H1 (cell line): ENCODE measurements around the gene MAGI1. TPM values are rescaled to one million over a fixed set of nuclear protein-coding genes. Genes with fewer than 3 reads are reported as not detected.

Experiments used
- CTCF ChIA-PET: fragments of 300-600 bp; sonication (Branson Sonifier 250); formaldehyde crosslinking; loops from one replicate; lab custom pipeline; 2021; ENCODE audit not compliant: partially characterized antibody; lab: Charles Lee
- POLR2A ChIA-PET: fragments of 300-600 bp; sonication (Branson Sonifier 250); formaldehyde crosslinking; loops from one replicate; lab custom pipeline; 2021; ENCODE audit warnings: inconsistent platforms; ENCODE audit not compliant: partially characterized antibody; lab: Charles Lee
- DNase-seq, 2 experiments: peaks; one replicate each; pipeline versions ENCODE4 v3.0.0 to v3.0.0-alpha.2; 2010 to 2022; ENCODE audit warnings: low spot score in 2 of 2, low read depth in 1 of 2, mixed read lengths in 1 of 2
- FAIRE-seq: peaks from 2 replicates; lab custom pipeline; 2011; peaks lifted over from hg19 to GRCh38; lab: Jason Lieb, UNC
- H2AFZ ChIP-seq: 2 replicates; pipeline ENCODE4 v1.8.1; 2012; ENCODE audit warnings: low read length, inconsistent platforms
- H2AK5ac ChIP-seq: 2 replicates; pipeline ENCODE4 v1.6.1; 2013; ENCODE audit warnings: low read depth, low read length
- H2BK120ac ChIP-seq: replicated peaks from 2 replicates; pipeline ENCODE3; 2013; ENCODE audit warnings: low read depth, low read length, inconsistent platforms
- H2BK12ac ChIP-seq: 2 replicates; pipeline ENCODE4 v1.6.1; 2013; ENCODE audit warnings: low read depth, low read length
- H2BK15ac ChIP-seq: 2 replicates; pipeline ENCODE4 v1.6.1; 2013; ENCODE audit warnings: low read length
- H2BK20ac ChIP-seq: 2 replicates; pipeline ENCODE4 v1.6.1; 2013; ENCODE audit warnings: low read length
- H2BK5ac ChIP-seq: 2 replicates; pipeline ENCODE4 v1.6.1; 2013; ENCODE audit warnings: low read depth, low read length
- H3K14ac ChIP-seq: 2 replicates; pipeline ENCODE4 v1.6.1; 2013; ENCODE audit warnings: inconsistent platforms; ENCODE audit not compliant: insufficient read length
- H3K18ac ChIP-seq: 2 replicates; pipeline ENCODE4 v1.6.1; 2013; ENCODE audit warnings: low read length; ENCODE audit errors: extremely low read depth
- H3K23ac ChIP-seq: 2 replicates; pipeline ENCODE4 v1.6.1; 2013; ENCODE audit warnings: inconsistent platforms; ENCODE audit not compliant: insufficient read length
- H3K23me2 ChIP-seq: 2 replicates; pipeline ENCODE4 v1.6.1; 2013; ENCODE audit warnings: low read depth, low read length
- H3K27ac ChIP-seq: 2 replicates; pipeline ENCODE4 v1.6.1; 2011; ENCODE audit warnings: low read depth, low read length, inconsistent platforms
- H3K27me3 ChIP-seq, 4 experiments: replicated peaks in 1 of 4; 1 replicate in 1 of 4; 2 replicates in 3 of 4; pipeline versions ENCODE4 v1.6.1 to v1.8.1; 2011 to 2013; ENCODE audit warnings: low read length in 3 of 4, mild to moderate bottlenecking in 3 of 4, inconsistent platforms in 2 of 4, mixed read lengths in 2 of 4, moderate library complexity in 1 of 4; ENCODE audit not compliant: control insufficient read depth in 3 of 4, insufficient read depth in 3 of 4; ENCODE audit errors: extremely low read depth in 1 of 4
- H3K36me3 ChIP-seq, 4 experiments: 2 replicates each; pipeline versions ENCODE4 v1.6.1 to v1.8.1; 2011 to 2013; ENCODE audit warnings: mild to moderate bottlenecking in 4 of 4, low read length in 3 of 4, moderate library complexity in 2 of 4, control low read depth in 1 of 4, inconsistent platforms in 1 of 4; ENCODE audit not compliant: insufficient read depth in 4 of 4, control insufficient read depth in 2 of 4
- H3K4ac ChIP-seq: replicated peaks from 2 replicates; pipeline ENCODE3; 2013; ENCODE audit warnings: low read length, low read depth, mixed read lengths, inconsistent platforms; ENCODE audit not compliant: insufficient read length
- H3K4me1 ChIP-seq, 4 experiments: replicated peaks in 1 of 4; 1 replicate in 1 of 4; 2 replicates in 3 of 4; pipeline versions ENCODE4 v1.6.1 to v1.8.1; 2011 to 2013; ENCODE audit warnings: low read length in 3 of 4, inconsistent platforms in 2 of 4, mixed read lengths in 1 of 4; ENCODE audit not compliant: insufficient read depth in 4 of 4, control insufficient read depth in 3 of 4
- H3K4me2 ChIP-seq, 2 experiments: 2 replicates each; pipeline versions ENCODE4 v1.6.1 to v1.8.1; 2011 to 2013; ENCODE audit warnings: low read depth in 2 of 2, low read length in 2 of 2, control low read depth in 1 of 2, inconsistent platforms in 1 of 2, mild to moderate bottlenecking in 1 of 2; ENCODE audit not compliant: insufficient read depth in 1 of 2
- H3K4me3 ChIP-seq, 4 experiments: fragments of 200-600, 300-600 bp in 1 of 4; sonication (generic), shearing (Covaris generic), sonication (Bioruptor Twin) in 1 of 4; 2 replicates each; pipeline versions ENCODE4 v1.5.1 to v1.8.1; 2011 to 2016; ENCODE audit warnings: low read length in 4 of 4, low read depth in 3 of 4, control low read depth in 2 of 4, inconsistent platforms in 2 of 4, mild to moderate bottlenecking in 2 of 4, mixed read lengths in 1 of 4, moderate library complexity in 1 of 4; ENCODE audit not compliant: insufficient read depth in 2 of 4; ENCODE audit errors: extremely low read depth in 1 of 4
- H3K56ac ChIP-seq: replicated peaks from 2 replicates; pipeline ENCODE3; 2013; ENCODE audit warnings: low read depth, mild to moderate bottlenecking, mixed read lengths, low read length, inconsistent platforms; ENCODE audit not compliant: insufficient read length
- H3K79me1 ChIP-seq: 2 replicates; pipeline ENCODE4 v1.6.1; 2013; ENCODE audit warnings: low read depth, low read length, control low read depth
- H3K79me2 ChIP-seq, 2 experiments: 2 replicates each; pipeline versions ENCODE4 v1.6.1 to v1.8.1; 2012 to 2013; ENCODE audit warnings: low read length in 2 of 2, mild to moderate bottlenecking in 2 of 2, inconsistent platforms in 1 of 2; ENCODE audit not compliant: insufficient read depth in 2 of 2, control insufficient read depth in 1 of 2
- H3K9ac ChIP-seq, 4 experiments: replicated peaks in 1 of 4; 1 replicate in 1 of 4; 2 replicates in 3 of 4; pipeline versions ENCODE4 v1.6.1 to v1.8.1; 2011 to 2013; ENCODE audit warnings: low read depth in 3 of 4, low read length in 3 of 4, control low read depth in 2 of 4, mild to moderate bottlenecking in 2 of 4, moderate library complexity in 2 of 4, inconsistent platforms in 1 of 4; ENCODE audit errors: extremely low read depth in 1 of 4
- H3K9me3 ChIP-seq, 2 experiments: 2 replicates each; pipeline versions ENCODE4 v1.6.1 to v1.8.1; 2012 to 2013; ENCODE audit warnings: mild to moderate bottlenecking in 2 of 2, moderate library complexity in 2 of 2, control low read depth in 1 of 2, inconsistent platforms in 1 of 2, low read depth in 1 of 2, low read length in 1 of 2, mixed read lengths in 1 of 2; ENCODE audit not compliant: insufficient read depth in 2 of 2
- H4K20me1 ChIP-seq, 2 experiments: replicated peaks in 1 of 2; 2 replicates each; pipeline versions ENCODE3 to v1.8.1; 2011 to 2013; ENCODE audit warnings: inconsistent platforms in 2 of 2, low read length in 2 of 2, mild to moderate bottlenecking in 1 of 2; ENCODE audit not compliant: insufficient read depth in 2 of 2, control insufficient read depth in 1 of 2
- H4K5ac ChIP-seq: 2 replicates; pipeline ENCODE4 v1.6.1; 2013; ENCODE audit warnings: low read length, low read depth, mixed read lengths, inconsistent platforms; ENCODE audit not compliant: insufficient read length
- H4K8ac ChIP-seq: 2 replicates; pipeline ENCODE4 v1.8.0; 2013; ENCODE audit warnings: mild to moderate bottlenecking, moderate library complexity, low read length, inconsistent platforms; ENCODE audit not compliant: insufficient read depth; ENCODE audit errors: extremely low read depth
- H4K91ac ChIP-seq: replicated peaks from 2 replicates; pipeline ENCODE3; 2013; ENCODE audit warnings: low read length, mixed read lengths, inconsistent platforms; ENCODE audit not compliant: insufficient read length
- BRCA1 ChIP-seq: IDR thresholded peaks from 2 replicates; pipeline ENCODE4 v1.6.1; 2012; ENCODE audit warnings: low read depth, low read length, improper control_type of control experiment
- CBX8 ChIP-seq: fragments of 300-800, 300-1000 bp; sonication (generic); IDR thresholded peaks from 2 replicates; pipeline ENCODE4 v1.7.1; 2016; ENCODE audit warnings: low read depth, low read length, borderline replicate concordance
- CEBPB ChIP-seq: IDR thresholded peaks from 2 replicates; pipeline ENCODE4 v1.6.1; 2012; ENCODE audit warnings: low read depth, low read length
- CHD1 ChIP-seq: IDR thresholded peaks from 2 replicates; pipeline ENCODE4 v1.6.1; 2012; ENCODE audit warnings: low read depth, low read length, improper control_type of control experiment
- FOSL1 ChIP-seq: IDR thresholded peaks from 2 replicates; pipeline ENCODE4 v1.6.1; 2011; ENCODE audit warnings: mild to moderate bottlenecking, low read depth, low read length, moderate library complexity; ENCODE audit not compliant: insufficient read depth
- HDAC6 ChIP-seq: IDR thresholded peaks from one replicate; pipeline ENCODE4 v1.7.1; 2012; ENCODE audit warnings: low read depth, mild to moderate bottlenecking, inconsistent platforms, low read length, moderate library complexity
- KDM1A ChIP-seq: fragments of 200-600, 300-600 bp; sonication (generic); IDR thresholded peaks from 2 replicates; pipeline ENCODE4 v1.7.1; 2016; ENCODE audit warnings: mild to moderate bottlenecking, low read length, borderline replicate concordance
- KDM5A ChIP-seq: fragments of 200-600 bp; IDR thresholded peaks from 2 replicates; pipeline ENCODE4 v1.7.1; 2012; ENCODE audit warnings: mild to moderate bottlenecking, low read length, inconsistent platforms, mixed read lengths
- PHF8 ChIP-seq: fragments of 200-600 bp; sonication (generic); conservative IDR thresholded peaks from 2 replicates; pipeline ENCODE4 v1.7.1; 2012; ENCODE audit warnings: low read depth, mild to moderate bottlenecking, inconsistent platforms, low read length, moderate library complexity
- SP2 ChIP-seq: IDR thresholded peaks from 2 replicates; pipeline ENCODE4 v1.6.1; 2012; ENCODE audit warnings: mild to moderate bottlenecking, low read length, inconsistent platforms
- WGBS, 2 experiments: shearing (Covaris generic) in 1 of 2; methylation state at CpG; one replicate each; pipeline versions ENCODE4 v1.1.6 to v1.1.7; 2013 to 2015; ENCODE audit warnings: low lambda C conversion rate in 2 of 2, mixed read lengths in 2 of 2, inconsistent platforms in 1 of 2, low coverage in 1 of 2, missing lambda C conversion rate in 1 of 2; ENCODE audit not compliant: insufficient replicate concordance in 2 of 2, insufficient coverage in 1 of 2, insufficient read length in 1 of 2; ENCODE audit errors: extremely low coverage in 1 of 2, missing lambda C conversion rate in 1 of 2; 5-methylcytosine and 5-hydroxymethylcytosine counted together
- polyA plus RNA-seq, 7 experiments: library from polyadenylated mRNA; depleted of rRNA in 3 of 7; stranded (reverse) in 5 of 7; unstranded in 2 of 7; fragments of >200 nt in 5 of 7; fragments of 200-250 nt in 2 of 7; gene quantifications; 1 replicate in 5 of 7; 2 replicates in 1 of 7; 4 replicates in 1 of 7; pipeline versions ENCODE4 v1.2.1 to v1.2.3, GENCODE V29; 2011 to 2013; ENCODE audit warnings: missing spikeins in 2 of 7, mixed read lengths in 2 of 7
- total RNA-seq: library from RNA; stranded (reverse); fragmentation: NEBNext Ultra II Directional; extraction: Animal tissue kit (Norgen Biotek cat#: 25700); gene quantifications from 2 replicates; pipeline ENCODE4 v1.2.1, GENCODE V29; 2021
- TF ChIP-seq, protein P1 (sequence below), 3 experiments: IDR thresholded peaks; 1 replicate in 2 of 3; 2 replicates in 1 of 3; pipeline versions ENCODE4 v1.5.1 to v1.6.1; 2011; ENCODE audit warnings: low read length in 3 of 3, mild to moderate bottlenecking in 3 of 3, inconsistent platforms in 2 of 3, low read depth in 1 of 3, moderate library complexity in 1 of 3; ENCODE audit not compliant: insufficient read depth in 1 of 3; ENCODE audit errors: control extremely low read depth in 1 of 3
- TF ChIP-seq, protein P2 (sequence below): IDR thresholded peaks from 2 replicates; pipeline ENCODE4 v1.6.1; 2012; ENCODE audit warnings: inconsistent platforms

MAGI1 gene
- total and polyA plus RNA-seq, 2 of the 8 experiments (the other 6 are each of a cell fraction or from before 2014, with no cell fraction given) = 19.8 to 78.0 TPM

GRCh38 chr3:65473736-65474135 lies 565.0 kb downstream of the MAGI1 start:
- FAIRE-seq = no peak
- WGBS, 2 experiments = 86% methylated on average over 3 of the region's 3 CpGs; no CpG with 5 or more reads in 1 of the 2 experiments
- TF ChIP-seq, protein P1, sequence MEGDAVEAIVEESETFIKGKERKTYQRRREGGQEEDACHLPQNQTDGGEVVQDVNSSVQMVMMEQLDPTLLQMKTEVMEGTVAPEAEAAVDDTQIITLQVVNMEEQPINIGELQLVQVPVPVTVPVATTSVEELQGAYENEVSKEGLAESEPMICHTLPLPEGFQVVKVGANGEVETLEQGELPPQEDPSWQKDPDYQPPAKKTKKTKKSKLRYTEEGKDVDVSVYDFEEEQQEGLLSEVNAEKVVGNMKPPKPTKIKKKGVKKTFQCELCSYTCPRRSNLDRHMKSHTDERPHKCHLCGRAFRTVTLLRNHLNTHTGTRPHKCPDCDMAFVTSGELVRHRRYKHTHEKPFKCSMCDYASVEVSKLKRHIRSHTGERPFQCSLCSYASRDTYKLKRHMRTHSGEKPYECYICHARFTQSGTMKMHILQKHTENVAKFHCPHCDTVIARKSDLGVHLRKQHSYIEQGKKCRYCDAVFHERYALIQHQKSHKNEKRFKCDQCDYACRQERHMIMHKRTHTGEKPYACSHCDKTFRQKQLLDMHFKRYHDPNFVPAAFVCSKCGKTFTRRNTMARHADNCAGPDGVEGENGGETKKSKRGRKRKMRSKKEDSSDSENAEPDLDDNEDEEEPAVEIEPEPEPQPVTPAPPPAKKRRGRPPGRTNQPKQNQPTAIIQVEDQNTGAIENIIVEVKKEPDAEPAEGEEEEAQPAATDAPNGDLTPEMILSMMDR (IDR thresholded peaks at IDR 0.05; ENCODE audit: control extremely low read depth in 1 of 3, insufficient read depth in 1 of 3, low read depth in 1 of 3, low read length in 3 of 3) = no peak
- TF ChIP-seq SP2 (no peak), PHF8 (no peak), KDM1A (no peak), HDAC6 (no peak), KDM5A (no peak), BRCA1 (no peak), FOSL1 (no peak), CEBPB (no peak), CHD1 (no peak), CBX8 (no peak)
- TF ChIP-seq, protein P2, sequence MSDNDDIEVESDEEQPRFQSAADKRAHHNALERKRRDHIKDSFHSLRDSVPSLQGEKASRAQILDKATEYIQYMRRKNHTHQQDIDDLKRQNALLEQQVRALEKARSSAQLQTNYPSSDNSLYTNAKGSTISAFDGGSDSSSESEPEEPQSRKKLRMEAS = no peak

More at GRCh38 chr3:65473736-65474135, 565.0 kb downstream of the MAGI1 start:
- Histone ChIP-seq H2BK20ac (no peak overlapping the region), H3K9ac (no peak overlapping the region), H4K91ac (no peak overlapping the region), H3K9me3 (no peaks in the 10 kb centered on the region), H3K27ac (no peak overlapping the region), H2BK120ac (no peak overlapping the region), H2AFZ (no peak overlapping the region), H3K79me1 (no peaks in the 10 kb centered on the region; the same call in 1 of the 2 replicates), H2BK12ac (no peak overlapping the region), H2BK15ac (no peak overlapping the region), H3K4me3 (no peak overlapping the region), H3K23me2 (no peaks in the 10 kb centered on the region), H3K18ac (no peak overlapping the region), H2AK5ac (no peak overlapping the region), H2BK5ac (no peak overlapping the region), H3K4me2 (no peak overlapping the region), H3K23ac (no peak overlapping the region), H3K56ac (no peak overlapping the region), H4K5ac (no peak overlapping the region), H4K20me1 (no peaks in the 10 kb centered on the region), H3K4me1 (peaks cover 0 to 11% (median 6%) of the 10 kb centered on the region in 4 experiments; a peak in 4 of 7 replicates), H3K36me3 (peaks cover 0 to 7% (median 3%) of the 10 kb centered on the region in 4 experiments; a peak in 3 of 8 replicates), H3K79me2 (peaks cover 0 to 8% of the 10 kb centered on the region in 2 experiments; a peak in 2 of 4 replicates), H4K8ac (no peak overlapping the region), H3K4ac (no peak overlapping the region), H3K14ac (no peak overlapping the region), H3K27me3 (no peaks in the 10 kb centered on the region)
- POLR2A ChIA-PET = interaction anchor here (0.6 to 0.8 kb wide), 2 partner anchors 9 to 259 kb away, joined by 4 read pairs; no protein-coding TSS in a partner anchor
- DNase-seq = no peak
- CTCF ChIA-PET = interaction anchor here (0.8 to 2.1 kb wide), 2 partner anchors 7 to 194 kb away, joined by 4 to 5 read pairs; no protein-coding TSS in a partner anchor
